ENCODE results near the gene SLCO2B1.

The SLCO2B1 gene

GRCh38 chr11:75126564-75126963, 24.3 kb upstream of the SLCO2B1 start:
- H3K36me3 ChIP-seq (ENCODE audit: insufficient read depth) = no peaks in the 10 kb centered on the region
- no peak overlapping the region for H3K27ac ChIP-seq
- no peaks in the 10 kb centered on the region for H4K20me1 ChIP-seq (ENCODE audit: insufficient read depth)
- no peak overlapping the region for H2AFZ ChIP-seq (ENCODE audit: low read depth)
- H3K4me3 ChIP-seq (IDR thresholded peaks at IDR 0.05; ENCODE audit: insufficient read depth, low read depth, low read length) = no peak overlapping the region
- TF ChIP-seq CTCF (conservative IDR thresholded peaks at IDR 0.05; ENCODE audit: low read depth, low read length) = no peak
- H3K4me1 ChIP-seq (ENCODE audit: low read depth, poor library complexity, severe bottlenecking) = no peaks in the 10 kb centered on the region
- no peak overlapping the region for H3K4me2 ChIP-seq
- H3K9ac ChIP-seq = no peak overlapping the region
- H3K79me2 ChIP-seq (ENCODE audit: insufficient read depth, low read depth) = no peaks in the 10 kb centered on the region
- no peaks in the 10 kb centered on the region for H3K27me3 ChIP-seq (ENCODE audit: insufficient read depth, low read depth)

- no peaks in the 10 kb centered on the region for H3K36me3 ChIP-seq (ENCODE audit: insufficient read depth)
- no peaks in the 10 kb centered on the region for H4K20me1 ChIP-seq (ENCODE audit: insufficient read depth)
- H3K4me1 ChIP-seq (ENCODE audit: low read depth, poor library complexity, severe bottlenecking) = no peaks in the 10 kb centered on the region
- no peak for TF ChIP-seq CTCF (conservative IDR thresholded peaks at IDR 0.05; ENCODE audit: low read depth, low read length)
- no peak overlapping the region for H3K9ac ChIP-seq
- H3K79me2 ChIP-seq (ENCODE audit: insufficient read depth, low read depth) = no peaks in the 10 kb centered on the region
- no peak overlapping the region for H3K4me2 ChIP-seq
- no peaks in the 10 kb centered on the region for H3K27me3 ChIP-seq (ENCODE audit: insufficient read depth, low read depth)
- H3K4me3 ChIP-seq (IDR thresholded peaks at IDR 0.05; ENCODE audit: insufficient read depth, low read depth, low read length) = no peak overlapping the region
- H3K27ac ChIP-seq = no peak overlapping the region
- no peak overlapping the region for H2AFZ ChIP-seq (ENCODE audit: low read depth)
Measured at GRCh38 chr11:75132080-75132479, 18.8 kb upstream of the SLCO2B1 start.

GRCh38 chr11:75133976-75134375, 16.9 kb upstream of the SLCO2B1 start:
- no peak for TF ChIP-seq CTCF (conservative IDR thresholded peaks at IDR 0.05; ENCODE audit: low read depth, low read length)
- Histone ChIP-seq H3K79me2 (ENCODE audit: insufficient read depth, low read depth) (no peaks in the 10 kb centered on the region), H3K4me1 (ENCODE audit: low read depth, poor library complexity, severe bottlenecking) (no peaks in the 10 kb centered on the region), H4K20me1 (ENCODE audit: insufficient read depth) (no peaks in the 10 kb centered on the region), H3K4me3 (IDR thresholded peaks at IDR 0.05; ENCODE audit: insufficient read depth, low read depth, low read length) (no peak overlapping the region), H2AFZ (ENCODE audit: low read depth) (no peak overlapping the region), H3K27me3 (ENCODE audit: insufficient read depth, low read depth) (no peaks in the 10 kb centered on the region), H3K9ac (no peak overlapping the region), H3K27ac (no peak overlapping the region), H3K4me2 (no peak overlapping the region), H3K36me3 (ENCODE audit: insufficient read depth) (no peaks in the 10 kb centered on the region)

- H3K27ac ChIP-seq = no peak overlapping the region
- no peaks in the 10 kb centered on the region for H3K79me2 ChIP-seq (ENCODE audit: insufficient read depth, low read depth)
- no peaks in the 10 kb centered on the region for H3K4me1 ChIP-seq (ENCODE audit: low read depth, poor library complexity, severe bottlenecking)
- no peaks in the 10 kb centered on the region for H3K27me3 ChIP-seq (ENCODE audit: insufficient read depth, low read depth)
- no peak for TF ChIP-seq CTCF (conservative IDR thresholded peaks at IDR 0.05; ENCODE audit: low read depth, low read length)
- no peak overlapping the region for H3K9ac ChIP-seq
- no peak overlapping the region for H3K4me3 ChIP-seq (IDR thresholded peaks at IDR 0.05; ENCODE audit: insufficient read depth, low read depth, low read length)
- no peaks in the 10 kb centered on the region for H4K20me1 ChIP-seq (ENCODE audit: insufficient read depth)
- no peak overlapping the region for H2AFZ ChIP-seq (ENCODE audit: low read depth)
- H3K36me3 ChIP-seq (ENCODE audit: insufficient read depth) = no peaks in the 10 kb centered on the region
- no peak overlapping the region for H3K4me2 ChIP-seq
Measured at GRCh38 chr11:75135021-75135650, 15.8 kb upstream of the SLCO2B1 start.
